ENCODE results near the gene HTR6.

- TF ChIP-seq, protein P1, sequence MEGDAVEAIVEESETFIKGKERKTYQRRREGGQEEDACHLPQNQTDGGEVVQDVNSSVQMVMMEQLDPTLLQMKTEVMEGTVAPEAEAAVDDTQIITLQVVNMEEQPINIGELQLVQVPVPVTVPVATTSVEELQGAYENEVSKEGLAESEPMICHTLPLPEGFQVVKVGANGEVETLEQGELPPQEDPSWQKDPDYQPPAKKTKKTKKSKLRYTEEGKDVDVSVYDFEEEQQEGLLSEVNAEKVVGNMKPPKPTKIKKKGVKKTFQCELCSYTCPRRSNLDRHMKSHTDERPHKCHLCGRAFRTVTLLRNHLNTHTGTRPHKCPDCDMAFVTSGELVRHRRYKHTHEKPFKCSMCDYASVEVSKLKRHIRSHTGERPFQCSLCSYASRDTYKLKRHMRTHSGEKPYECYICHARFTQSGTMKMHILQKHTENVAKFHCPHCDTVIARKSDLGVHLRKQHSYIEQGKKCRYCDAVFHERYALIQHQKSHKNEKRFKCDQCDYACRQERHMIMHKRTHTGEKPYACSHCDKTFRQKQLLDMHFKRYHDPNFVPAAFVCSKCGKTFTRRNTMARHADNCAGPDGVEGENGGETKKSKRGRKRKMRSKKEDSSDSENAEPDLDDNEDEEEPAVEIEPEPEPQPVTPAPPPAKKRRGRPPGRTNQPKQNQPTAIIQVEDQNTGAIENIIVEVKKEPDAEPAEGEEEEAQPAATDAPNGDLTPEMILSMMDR (IDR thresholded peaks at IDR 0.05; ENCODE audit: low read length), result no peak
- no peak for TF ChIP-seq EZH2phosphoT487 (IDR thresholded peaks at IDR 0.05; ENCODE audit: low read length)
- TF ChIP-seq EZH2 (optimal IDR thresholded peaks at IDR 0.05; ENCODE audit: low read depth, low read length), result no peak
These were observed 18.7 kb downstream of the HTR6 start for GRCh38 chr1:19683351-19683750.

All from MM.1S (cell line).